GM21381 (cell line): ENCODE measurements around the gene GMCL2.
"Not testable (repeated sequence)": the region's sequence is repeated elsewhere in the genome, so short reads cannot be mapped to it uniquely, and the experiment has no call there.

Experiments
- ATAC-seq: cut with Tn5 transposase; IDR thresholded peaks from one replicate; pipeline ENCODE4 v1.9.1; 2021; ENCODE audit warnings: mild to moderate bottlenecking, moderate library complexity; ENCODE audit not compliant: unreplicated experiment

GMCL2 gene

GRCh38 chr5:178207183-178207916 lies 20.2 kb upstream of the GMCL2 start:
- ATAC-seq, result no peak

GRCh38 chr5:178206166-178207101 lies 19.3 kb upstream of the GMCL2 start:
- ATAC-seq, result no peak

- ATAC-seq, result no peak
Measured at GRCh38 chr5:178205749-178206047, 18.5 kb upstream of the GMCL2 start.

- ATAC-seq, result peak; percentile 54
Measured at GRCh38 chr5:178204935-178205748, 18.0 kb upstream of the GMCL2 start.

- peak; percentile 83 for ATAC-seq
Measured at GRCh38 chr5:178204182-178204934, 17.2 kb upstream of the GMCL2 start, which contains the start of gene HNRNPAB. TSS of gene HNRNPAB (plus strand) at chr5:178204533. CDS start at chr5:178204838, 305 bp downstream.

GRCh38 chr5:178203670-178204181 lies 16.6 kb upstream of the GMCL2 start:
- peak; percentile 0 for ATAC-seq

- no peak for ATAC-seq
Measured at GRCh38 chr5:178202541-178202940, 15.4 kb upstream of the GMCL2 start.

- no peak for ATAC-seq
Measured at GRCh38 chr5:178201927-178202235, 14.7 kb upstream of the GMCL2 start.

- ATAC-seq, result no peak
Measured at GRCh38 chr5:178201221-178201926, 14.2 kb upstream of the GMCL2 start.

GRCh38 chr5:178199581-178200434 lies 12.6 kb upstream of the GMCL2 start:
- ATAC-seq, result no peak

- no peak for ATAC-seq
Measured at GRCh38 chr5:178198706-178199105, 11.5 kb upstream of the GMCL2 start.

GRCh38 chr5:178198151-178198550 lies 11.0 kb upstream of the GMCL2 start:
- not testable (repeated sequence) for ATAC-seq

- ATAC-seq, result no peak
Measured at GRCh38 chr5:178196986-178197385, 9.8 kb upstream of the GMCL2 start.

- ATAC-seq, result no peak
Measured at GRCh38 chr5:178196281-178196812, 9.2 kb upstream of the GMCL2 start.

GRCh38 chr5:178194026-178194425 lies 6.9 kb upstream of the GMCL2 start:
- ATAC-seq, result no peak

- no peak for ATAC-seq
Measured at GRCh38 chr5:178193251-178193809, 6.2 kb upstream of the GMCL2 start.

GRCh38 chr5:178192787-178193186 lies 5.6 kb upstream of the GMCL2 start:
- no peak for ATAC-seq

GRCh38 chr5:178192244-178192643 lies 5.1 kb upstream of the GMCL2 start:
- ATAC-seq, result no peak
